GM19397 (cell line): ENCODE data around the gene EPDR1.

ENCODE experiments used
- ATAC-seq: cut with Tn5 transposase; IDR thresholded peaks from one replicate; pipeline ENCODE4 v1.9.1; 2021; ENCODE audit warnings: mild to moderate bottlenecking, moderate library complexity; ENCODE audit not compliant: unreplicated experiment

Gene EPDR1

GRCh38 chr7:37920305-37920848, at the start of gene EPDR1:
TSS of gene EPDR1 (plus strand) at chr7:37920640. CDS start at chr7:37920940, 300 bp downstream.
- peak; percentile 47 for ATAC-seq

GRCh38 chr7:37882086-37882485, 38.4 kb upstream of the EPDR1 start:
- ATAC-seq = no peak

GRCh38 chr7:37893359-37893758, 27.1 kb upstream of the EPDR1 start:
- ATAC-seq = no peak

DNA sequence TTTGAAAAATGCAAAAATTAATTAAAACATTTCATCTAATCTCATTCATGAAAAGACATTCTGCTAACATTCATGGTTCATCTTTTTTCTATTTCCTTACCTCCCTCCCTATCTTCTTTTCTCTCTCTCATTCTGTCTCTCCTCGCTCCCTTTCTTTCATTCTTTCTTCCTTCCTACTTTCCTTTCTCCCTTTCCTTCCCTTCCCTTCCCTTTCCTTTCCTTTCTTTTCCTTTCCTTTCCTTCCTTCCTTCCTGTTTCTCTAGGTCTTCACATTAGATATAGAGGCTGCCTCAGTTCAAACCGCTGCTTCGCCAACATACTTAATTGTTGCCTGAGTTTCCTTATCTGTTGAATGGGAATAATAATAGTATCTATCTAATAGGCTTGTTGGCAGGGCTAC, 25.8 kb upstream of the EPDR1 start:
- no peak for ATAC-seq

DNA sequence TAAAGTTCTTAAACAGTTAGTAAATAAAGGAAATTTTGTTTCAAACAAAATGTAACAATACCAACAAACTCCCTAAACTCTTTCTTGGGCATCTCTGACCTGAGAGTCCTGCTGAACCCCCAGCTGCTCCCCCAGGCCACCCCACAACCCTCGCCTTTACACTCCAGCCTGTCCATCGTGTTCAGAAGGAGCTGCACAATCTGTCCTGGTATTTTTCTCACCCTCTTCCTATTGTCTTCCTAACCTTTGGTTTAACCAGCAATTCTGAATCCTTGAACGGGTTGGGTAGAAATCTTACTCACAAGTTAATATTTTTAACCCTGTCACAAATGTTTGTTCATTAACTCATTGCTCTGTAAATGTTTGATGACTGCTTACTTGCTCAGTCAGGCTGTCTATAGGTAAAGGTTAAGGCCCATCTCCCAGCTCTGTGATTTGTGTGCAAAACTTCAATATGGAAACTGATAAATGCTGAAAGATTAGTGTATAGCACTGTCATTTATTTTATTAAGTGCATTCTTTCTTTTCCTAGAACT, 20.7 kb upstream of the EPDR1 start:
- no peak for ATAC-seq

DNA sequence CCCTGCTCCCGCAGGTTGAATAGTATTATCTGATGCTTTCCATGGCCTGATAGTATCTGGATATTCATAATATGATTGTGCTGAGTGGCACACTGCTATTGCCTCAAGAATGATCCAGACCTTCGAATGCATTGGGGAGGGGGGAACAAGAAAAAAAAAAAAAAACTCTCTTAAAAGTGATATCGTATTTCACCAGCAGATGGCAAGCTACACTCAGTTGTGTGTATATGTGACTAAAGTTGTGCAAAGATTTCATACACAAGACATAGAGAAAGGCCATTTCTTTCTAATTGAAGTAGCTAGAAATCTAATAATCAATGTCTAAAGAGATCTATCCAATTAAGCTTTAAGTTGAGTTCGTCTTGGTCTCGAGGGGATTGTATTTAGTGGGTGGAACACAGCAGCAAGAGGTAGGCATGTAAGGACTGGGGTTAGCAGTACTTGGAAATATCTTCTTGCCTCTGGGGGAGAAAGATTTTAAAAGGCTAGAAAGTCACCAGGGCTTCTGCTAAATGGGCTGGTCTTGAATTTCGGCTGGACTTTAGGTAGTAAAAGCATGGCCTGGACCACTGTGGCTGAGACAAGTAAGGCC, 19.1 kb upstream of the EPDR1 start:
- ATAC-seq = no peak

DNA sequence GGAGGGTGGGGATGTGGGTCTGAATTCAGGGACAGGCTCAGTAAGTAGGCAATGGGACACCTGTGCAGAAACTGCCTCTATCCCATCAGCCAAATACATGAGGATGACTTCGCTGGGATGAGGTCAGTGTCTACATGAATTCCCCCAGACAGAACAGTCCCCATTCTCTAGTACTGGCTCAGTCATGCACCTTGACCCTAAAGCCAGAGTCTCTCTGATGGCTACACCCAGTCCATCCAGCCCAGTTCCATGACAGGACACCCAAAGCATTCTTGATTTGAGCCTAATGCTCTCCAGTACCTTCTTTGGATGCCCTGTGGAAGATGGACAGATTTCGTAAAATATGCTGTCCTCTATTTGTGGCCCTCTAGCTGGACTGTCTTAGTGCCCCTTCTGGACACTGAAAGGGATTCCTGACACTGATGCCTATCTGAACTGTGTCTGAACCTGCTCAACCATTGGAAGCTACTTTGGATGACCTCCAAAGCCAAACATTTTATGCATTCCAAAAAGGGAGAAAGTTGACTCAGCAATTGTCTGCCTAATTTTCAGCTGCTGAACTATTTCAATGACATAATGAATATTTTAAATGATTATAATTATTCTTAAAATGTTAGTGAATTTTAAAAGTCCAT, 18.4 kb upstream of the EPDR1 start:
- ATAC-seq = no peak

DNA sequence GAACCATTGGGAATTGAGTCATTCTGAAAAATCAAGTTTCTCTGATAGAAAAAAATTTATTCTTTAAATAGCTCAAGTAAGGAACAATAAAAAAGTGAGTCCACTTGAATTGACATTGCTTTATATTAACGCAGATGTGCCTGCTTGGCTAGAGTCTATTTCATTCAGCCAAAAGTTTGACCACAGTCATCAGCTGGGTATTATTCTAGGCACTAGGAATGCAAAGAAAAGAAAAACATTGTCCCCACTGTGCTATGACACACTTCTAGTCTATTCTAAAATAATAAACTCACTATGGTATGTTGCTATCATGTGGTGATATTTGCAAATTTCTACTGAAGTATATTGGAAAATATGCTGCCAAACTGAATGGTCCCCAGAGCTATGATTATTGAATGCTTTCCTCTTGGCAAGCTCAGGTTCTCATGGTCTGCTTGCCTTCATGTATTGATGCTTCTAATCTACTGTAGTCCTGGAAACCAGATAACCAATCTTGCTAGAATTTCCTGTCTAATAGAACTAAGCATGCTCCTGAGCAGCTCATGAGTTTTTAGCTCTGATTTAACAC, 12.1 kb upstream of the EPDR1 start:
- no peak for ATAC-seq

DNA sequence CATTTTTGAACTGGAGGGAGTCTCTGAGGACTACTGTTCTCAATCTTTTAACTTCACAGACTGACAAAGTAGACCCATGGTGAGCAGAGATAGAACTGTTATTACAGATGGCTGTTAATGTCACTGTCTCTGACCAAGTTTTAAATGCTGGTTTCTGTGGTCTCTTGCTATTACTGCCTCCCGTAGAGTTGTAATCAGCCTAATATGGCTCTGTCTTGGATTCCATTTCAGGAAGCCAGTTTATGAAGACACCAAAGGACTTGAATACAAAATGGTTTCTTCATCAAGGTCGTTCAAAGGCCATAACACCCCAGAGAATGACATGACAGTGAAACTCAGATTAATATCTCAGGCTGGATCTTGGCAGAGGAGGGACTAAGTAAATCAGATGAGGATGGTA, 7.7 kb upstream of the EPDR1 start:
- ATAC-seq = no peak

DNA sequence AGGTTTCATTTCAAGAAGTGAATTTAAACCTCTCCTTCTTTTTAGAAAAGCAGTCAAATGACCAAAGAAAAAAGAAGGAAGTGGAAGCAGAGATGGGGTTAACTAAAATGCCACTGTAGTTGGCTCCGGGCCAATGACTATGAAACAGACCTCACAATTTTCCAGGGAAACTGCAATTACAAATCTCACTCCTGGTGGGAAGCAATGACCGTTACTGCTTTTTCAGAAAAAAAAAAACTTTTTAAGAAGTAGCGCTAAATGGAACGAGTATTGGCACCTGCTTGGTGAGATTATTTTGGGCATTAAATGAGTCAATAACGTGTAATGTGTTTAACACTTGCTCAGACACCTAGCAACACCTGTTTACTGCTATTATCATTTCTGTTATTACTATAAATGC, 5.0 kb upstream of the EPDR1 start:
- no peak for ATAC-seq

DNA sequence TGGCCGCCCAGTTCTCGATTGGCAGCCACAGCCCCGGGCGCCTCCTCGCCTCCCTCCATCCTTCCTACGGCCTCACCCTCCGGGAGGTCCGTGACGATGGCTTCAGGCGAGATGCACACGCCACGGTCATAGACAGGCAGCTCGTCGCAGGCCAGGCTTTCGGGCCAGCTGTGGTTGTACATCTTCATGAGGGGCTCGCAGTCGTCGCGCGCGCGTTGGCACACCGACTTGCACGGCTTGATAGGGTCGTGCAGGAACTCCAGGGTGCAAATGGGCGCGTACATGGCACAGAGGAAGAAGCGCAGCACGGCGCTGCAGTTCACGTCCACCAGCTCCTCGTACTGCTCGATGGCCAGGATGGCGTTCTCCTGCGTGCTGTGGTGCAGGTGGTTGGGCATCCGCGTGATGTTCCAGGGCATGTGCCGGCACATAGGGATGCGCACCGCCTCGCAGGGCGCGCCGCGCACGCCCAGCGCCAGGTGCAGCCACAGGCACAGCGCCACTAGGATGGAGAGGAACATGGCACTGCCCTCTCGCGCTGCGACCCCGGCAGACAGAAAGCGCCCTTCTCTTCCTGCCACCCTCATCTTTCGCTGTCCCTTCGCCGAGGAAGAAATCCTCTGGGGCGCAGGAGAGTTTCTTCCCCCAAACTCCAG, 4.3 kb upstream of the EPDR1 start:
- no peak for ATAC-seq

DNA sequence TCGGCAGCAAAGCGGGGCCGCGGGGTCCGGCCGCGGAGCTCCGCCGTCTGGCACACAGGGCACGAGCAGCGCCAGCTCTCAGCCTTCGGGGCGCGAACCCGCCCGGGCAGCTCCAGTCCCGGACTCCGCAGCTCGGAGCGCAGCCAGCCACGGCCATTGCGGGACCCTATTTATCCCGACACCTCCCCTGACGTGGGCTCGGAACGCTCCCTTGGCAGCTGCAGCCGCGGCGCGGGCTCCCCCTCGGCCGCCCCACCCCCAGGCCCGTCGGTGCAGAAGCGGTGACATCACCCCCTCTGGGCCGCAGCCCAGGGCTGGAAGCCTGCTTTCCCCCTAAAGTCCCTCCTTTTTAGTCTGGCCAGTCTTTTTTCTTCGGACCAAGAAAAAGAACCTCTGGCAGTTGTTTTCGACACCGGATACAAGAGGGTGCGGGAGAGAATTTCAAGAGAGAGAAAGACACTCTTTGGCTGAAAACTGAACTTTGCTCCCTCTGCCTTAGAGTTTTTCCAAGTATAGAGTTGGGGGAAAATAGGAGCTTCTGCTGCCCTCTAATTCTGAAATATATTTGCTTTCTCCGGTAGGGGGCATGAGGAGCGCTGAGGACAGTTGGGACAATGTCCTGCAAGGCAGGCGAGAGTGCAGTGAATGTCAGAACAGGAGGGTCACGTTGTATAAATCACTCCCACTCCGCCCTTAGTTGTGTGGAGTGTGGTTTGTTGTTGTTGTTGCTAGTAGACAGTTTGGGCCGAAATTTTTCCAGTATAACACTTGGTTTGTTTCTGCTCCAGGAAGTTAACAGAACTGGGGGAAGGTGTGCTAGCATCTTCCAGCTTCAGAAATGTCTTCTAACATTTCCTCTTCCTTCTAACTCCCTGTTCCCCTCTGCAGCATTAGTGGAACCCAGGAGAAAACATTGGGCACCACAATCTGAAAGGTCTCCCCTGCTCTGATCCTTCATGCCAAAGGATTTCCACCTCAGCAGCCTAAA, 3.5 kb upstream of the EPDR1 start, which contains the start of gene SFRP4:
SFRP4 (minus strand) TSS at position 145 of the 988 bp plus-strand sequence. CDS start 280 bp downstream, outside the sequence.
- no peak for ATAC-seq

GRCh38 chr7:37918526-37918925, 1.9 kb upstream of the EPDR1 start:
- no peak for ATAC-seq

GRCh38 chr7:37920849-37921805, 687 bp downstream of the EPDR1 start:
- peak; percentile 50 for ATAC-seq

- ATAC-seq = no peak
Observed at GRCh38 chr7:37921876-37922275, 1.4 kb downstream of the EPDR1 start.

DNA sequence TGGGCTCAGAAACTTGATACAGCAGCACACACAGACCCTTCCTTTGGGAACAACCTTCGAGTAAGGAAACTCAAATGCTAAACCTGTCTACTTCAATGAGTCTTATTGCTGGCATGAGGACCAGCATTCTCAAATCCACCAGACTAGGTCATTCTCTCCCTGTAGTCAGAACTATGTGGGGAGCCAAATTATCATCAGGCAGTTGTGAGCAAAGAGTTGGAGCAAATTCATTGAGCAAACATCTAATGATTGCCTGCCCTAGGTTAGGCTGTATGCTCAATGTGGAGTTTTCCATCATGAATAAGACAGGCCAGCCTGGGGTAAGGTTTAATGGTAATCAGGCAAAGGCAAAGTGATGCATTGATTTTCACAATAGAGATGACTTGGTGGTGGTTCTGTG, 3.6 kb downstream of the EPDR1 start:
- ATAC-seq = no peak

- ATAC-seq = no peak
Observed at GRCh38 chr7:37924491-37925041, 4.1 kb downstream of the EPDR1 start.

GRCh38 chr7:37925620-37926019, 5.2 kb downstream of the EPDR1 start:
- ATAC-seq = no peak
